Stimulated activated CD8-positive, alpha-beta memory T cell treated with anti-CD3 and anti-CD28 coated beads, Interleukin-2, amount 100 ng/mL, for 48 hours (primary cell): ENCODE data around the gene MYO18B.

Experiments
- DNase-seq, 2 donors: peaks; one replicate each; pipeline ENCODE4 v3.0.0-alpha.2; 2020; ENCODE audit warnings: low read depth in 2 of 2

Gene MYO18B

DNA sequence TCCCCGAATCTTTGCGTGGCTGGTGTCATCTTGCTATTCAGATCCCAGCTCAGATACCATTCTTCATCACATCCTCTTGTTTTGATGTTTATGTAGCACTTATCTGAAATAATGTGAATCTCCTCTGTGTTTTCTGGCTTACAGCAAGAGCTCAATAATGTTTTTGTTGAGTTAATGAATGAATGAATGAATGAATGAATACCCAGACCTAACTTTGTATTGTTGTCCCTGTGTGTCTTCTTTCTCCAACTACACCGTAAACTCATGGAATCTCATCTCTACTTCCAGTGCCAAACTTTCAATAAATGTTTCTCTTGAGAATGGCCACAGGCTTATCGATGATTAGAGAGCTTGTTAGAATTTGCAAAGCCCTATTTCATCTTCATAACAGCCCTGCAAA lies 110.2 kb downstream of the MYO18B start:
- DNase-seq, result no peak

DNA sequence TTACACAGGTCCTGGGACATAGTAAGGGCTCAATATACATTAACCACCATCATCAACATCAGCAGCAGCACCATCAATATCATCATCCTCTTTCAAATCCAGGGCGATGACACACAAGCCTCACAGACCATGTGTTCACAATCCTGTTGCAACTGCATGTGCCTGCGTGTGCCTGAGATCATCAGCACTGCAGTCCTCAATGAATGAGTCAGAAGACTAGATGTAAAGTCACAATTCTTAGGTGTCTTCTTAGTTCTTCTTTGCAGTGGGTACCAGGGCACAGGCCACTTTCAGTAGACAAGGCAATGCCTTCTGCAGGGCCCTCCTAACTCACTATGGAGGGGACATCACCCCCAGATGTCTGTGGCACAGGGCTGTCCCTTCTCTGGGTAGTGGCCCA lies 111.1 kb downstream of the MYO18B start:
- DNase-seq, result no peak

DNA sequence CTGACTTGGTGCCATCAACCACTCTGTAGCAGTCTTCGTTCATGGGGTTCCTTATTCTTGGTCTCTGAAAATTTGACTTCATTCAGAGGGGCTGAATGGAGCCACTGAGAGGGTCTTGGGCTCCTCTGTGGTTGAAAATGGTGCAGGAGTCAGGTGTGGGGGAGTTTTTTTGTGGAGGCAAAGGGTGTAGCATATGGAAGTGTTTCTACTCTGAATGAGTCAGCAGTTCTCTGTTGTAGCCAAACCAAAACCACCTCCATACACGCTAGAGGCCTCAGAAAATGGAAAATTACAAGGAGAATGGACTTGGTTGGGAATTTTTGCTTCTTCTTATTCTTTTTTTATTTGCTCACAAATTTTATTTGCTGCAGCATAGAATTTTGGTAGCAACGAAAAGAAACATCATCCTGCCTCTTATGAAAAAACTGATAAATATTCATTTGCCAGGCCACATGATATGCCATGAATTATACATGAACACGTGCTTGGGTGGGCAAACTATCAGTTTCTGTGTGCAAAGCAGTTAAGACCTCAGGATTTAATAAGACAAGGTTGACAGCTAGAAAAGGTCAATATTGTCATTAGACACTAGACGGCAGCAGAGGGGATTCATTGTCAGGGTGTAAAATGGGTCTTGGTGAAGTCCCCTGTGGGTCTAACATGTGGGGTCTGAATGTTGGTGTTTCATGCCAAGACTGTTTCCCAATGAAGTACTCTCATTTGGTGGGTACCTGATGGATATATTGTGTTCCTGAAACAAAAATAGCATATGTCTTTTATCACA lies 111.7 kb downstream of the MYO18B start:
- no peak for DNase-seq

DNA sequence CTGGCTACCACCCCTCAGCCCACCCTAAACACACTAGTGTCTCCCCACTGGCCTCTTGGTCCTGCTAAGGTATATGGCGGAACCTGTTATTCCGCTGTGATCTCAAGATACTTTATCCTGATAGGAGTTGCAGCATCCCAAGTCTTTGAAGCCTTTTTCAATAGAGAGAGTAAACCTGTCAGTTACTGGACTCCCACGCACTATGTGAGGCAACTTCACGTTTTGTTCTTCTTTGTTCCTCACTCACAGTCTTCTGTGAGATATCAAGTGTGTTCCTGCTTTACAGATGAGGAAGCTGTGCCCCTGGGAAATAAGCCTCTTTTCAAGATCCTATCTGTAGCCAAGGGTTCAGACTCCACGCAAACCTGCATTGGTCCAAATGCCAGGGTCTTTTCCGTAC lies 127.8 kb downstream of the MYO18B start:
- no peak for DNase-seq

DNA sequence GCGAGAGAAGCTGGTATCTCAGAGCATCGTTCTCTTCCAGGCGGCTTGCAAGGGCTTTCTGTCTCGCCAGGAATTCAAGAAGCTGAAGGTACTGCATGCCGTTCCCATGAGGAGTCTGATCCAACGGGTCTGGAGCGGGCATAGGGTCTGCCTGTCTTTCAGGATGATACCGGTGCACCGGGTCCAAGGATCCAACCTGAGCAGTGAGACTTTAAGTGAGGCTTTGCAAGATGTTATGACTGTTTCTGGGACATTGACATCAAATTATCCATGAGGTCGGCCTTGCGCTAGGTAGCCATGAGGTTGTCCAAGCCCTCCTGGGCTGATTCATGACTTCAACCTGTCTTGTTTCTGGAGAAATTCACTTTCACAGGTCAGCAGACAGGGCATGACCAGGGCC lies 132.3 kb downstream of the MYO18B start:
- no peak for DNase-seq

DNA sequence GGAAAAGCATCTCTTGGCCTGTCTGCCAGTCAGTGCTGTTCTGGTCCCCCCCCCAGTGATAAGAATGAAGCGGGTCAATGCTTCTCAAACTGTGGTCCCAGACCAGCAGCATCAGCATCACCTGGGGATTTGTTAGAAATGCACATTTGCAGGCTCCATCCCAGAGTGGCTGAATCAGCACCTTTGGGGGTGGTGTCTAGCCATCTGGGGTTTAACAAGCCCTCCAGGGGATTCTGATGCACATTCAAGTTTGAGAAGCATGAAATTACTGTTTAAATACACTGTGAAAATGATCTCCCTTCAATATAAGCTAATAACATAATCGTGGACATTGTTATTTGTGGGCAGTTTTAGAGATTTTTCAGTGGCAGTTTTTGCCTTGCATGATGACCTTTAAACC lies 133.5 kb downstream of the MYO18B start:
- DNase-seq, result no peak

DNA sequence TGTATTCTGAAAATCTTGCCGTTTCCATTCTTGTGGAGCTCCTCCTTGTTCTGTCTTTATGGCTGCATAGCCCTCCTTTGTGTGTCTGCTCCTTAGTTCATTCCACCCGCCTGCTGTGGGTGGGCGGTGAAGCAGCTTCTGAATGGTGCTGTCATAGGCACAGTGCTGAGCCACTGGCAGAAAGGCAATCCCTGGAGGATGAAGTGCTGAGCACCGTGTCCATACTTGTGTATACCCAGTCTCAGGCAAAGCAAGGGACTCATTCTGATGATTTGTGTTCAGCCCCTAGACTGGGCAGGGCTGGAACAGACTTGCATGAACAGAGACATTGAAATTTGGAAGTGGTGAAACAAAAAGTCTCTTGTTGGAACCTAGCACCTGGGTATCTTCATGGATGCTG lies 134.9 kb downstream of the MYO18B start:
- DNase-seq, result no peak

DNA sequence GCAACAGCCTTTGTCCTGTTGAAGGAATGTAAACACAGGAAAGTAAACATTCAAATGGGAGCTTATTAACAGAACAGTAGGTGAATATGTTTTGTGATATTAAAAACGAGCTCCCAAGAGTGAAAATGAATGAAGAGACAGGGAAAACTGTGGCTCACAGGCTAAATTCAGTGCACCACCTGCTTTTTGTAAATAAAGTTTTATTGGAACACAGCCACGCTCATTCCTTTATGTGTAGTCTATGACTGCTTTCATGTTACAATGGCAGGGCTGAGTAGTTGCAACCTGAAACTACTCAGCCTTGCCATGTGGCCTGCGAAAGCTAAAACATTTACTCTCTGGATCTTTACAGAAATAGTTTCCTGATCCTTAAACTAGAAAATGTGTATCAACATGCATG lies 136.9 kb downstream of the MYO18B start:
- DNase-seq, result no peak

DNA sequence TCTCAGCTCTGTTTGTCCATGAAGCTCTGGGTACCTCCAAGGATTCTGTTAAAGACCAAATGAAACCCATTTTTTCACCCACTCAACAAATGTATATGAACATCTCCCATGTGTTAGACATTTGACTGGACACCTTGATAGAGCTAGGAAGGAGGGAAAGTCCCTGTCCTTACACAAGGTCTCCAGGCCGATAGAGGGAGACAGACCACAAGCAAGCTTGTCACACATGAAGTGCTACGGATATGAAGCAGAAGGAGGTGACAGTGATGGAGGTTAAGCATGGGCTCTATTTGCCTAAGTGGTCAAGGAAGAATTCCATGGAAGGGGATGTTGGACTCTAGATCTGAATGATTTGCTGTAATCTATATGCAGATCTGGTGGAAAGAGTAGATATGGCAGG lies 138.5 kb downstream of the MYO18B start:
- DNase-seq, result no peak

DNA sequence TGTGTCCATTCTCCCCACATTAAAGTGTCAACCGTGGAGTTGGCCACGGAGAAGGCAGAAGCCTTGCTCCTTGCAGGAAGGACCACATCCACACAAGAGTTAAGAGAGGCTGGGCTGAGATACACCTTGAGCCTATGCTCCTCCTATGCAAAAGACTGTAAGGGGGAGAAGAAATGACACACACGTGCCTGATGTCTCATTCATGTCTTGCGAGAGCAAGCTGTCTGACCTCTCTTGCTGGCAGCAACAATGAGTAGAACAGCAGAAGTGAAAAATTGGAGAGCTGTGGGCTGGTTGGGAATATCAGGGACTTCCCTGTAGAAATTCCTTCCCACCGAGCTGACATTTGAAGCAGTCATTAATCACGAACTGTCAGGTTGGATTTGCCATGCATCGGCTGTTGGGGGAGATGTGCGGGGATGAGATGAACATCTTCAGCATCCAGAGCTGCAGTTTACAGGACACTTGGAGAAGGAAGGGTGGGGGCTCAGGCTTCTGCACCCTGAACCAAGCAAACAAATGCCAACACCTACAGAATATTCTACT lies 139.3 kb downstream of the MYO18B start:
- DNase-seq, result no peak

DNA sequence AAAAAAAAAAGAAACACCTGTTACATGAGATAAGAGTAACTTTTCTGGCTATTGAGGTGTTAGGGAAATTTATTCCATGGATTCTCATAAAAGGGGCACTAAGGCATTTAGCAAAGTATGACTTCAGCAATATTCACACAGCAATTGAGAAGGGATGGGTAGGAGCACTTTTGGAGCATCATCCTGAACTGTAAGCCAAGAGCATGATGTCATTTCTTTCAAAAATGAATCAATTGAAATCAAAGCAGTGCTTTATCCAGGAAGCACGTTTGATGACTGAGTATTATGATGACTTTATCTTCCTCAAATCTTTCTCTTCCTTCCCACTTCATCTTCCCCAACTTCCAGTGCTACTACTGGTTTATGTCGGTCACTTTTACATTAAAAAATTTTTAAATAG lies 140.4 kb downstream of the MYO18B start:
- no peak for DNase-seq

DNA sequence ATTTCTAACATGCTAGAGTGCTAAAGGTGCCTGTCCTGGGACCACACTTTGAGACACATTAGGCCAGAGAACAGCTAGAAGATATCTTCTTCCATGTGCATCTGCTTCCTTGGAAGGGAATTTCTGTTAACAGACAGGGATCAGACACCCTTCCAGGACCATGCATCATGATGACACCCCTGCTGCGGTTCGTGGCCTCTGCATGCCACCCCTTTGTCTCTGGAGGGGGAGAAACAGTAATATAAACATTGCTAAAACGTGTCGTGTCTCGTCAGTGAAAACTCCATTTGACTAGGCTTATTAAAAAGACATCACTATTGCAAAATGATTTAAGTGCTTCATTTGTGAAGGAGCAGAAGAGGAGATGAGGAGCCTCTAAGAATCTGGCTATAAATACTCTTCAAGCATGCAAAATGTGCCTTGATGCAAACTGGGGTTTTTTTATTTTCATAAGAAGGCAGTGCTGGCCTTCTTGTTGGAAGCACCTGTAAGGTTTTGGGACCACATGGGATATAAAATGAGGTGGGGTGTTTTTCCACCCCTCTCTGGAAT lies 141.6 kb downstream of the MYO18B start:
- no peak for DNase-seq

DNA sequence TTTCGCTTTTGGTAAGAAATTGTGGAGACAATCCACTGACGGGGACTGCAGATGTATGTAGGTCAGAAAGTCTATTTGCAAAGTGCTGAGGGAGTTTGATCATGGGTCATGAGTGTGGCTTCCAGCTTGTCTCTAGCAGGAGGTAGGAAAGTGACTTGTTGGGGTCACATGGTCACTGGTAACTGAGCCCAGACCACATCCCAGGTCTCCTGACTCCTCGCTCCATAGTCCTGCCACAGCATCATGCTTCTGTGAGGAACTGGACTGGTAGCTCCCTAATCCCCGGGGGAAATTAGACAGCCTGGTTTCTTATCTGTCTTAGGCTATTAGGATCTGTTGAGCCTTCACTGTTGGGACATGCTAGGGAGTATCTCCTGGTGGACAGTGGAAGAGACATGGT lies 142.1 kb downstream of the MYO18B start:
- no peak for DNase-seq

DNA sequence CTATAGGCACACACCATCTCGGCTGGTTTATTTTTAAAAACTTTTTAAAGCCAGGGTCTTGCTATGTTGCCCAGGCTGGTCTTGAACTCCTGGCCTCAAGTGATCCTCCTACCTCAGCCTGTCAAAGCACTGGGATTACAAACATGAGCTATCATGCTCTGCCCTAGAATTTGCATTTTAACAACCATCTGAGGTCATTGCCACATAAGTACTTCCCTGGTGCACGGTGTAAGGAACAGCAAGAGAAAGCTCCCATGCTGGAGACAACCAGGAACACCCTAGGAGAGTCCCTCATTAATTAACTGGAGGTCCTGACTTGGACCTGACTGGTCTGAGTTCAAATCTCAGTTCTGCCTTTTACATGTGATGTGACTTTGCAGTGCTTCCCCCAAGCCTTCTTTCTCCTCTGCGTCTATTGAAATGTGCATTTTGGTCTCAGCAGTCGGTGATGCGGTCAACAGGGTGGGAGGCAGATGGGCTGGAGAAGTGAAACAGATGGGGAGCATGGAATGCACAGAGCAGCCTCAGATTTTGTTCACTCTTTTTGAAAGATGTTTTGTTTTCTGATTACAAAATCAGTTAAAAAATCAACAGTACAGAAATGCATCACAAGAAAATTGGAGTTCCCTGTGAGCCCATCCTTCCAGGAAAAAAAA lies 146.5 kb downstream of the MYO18B start:
- DNase-seq, result no peak

DNA sequence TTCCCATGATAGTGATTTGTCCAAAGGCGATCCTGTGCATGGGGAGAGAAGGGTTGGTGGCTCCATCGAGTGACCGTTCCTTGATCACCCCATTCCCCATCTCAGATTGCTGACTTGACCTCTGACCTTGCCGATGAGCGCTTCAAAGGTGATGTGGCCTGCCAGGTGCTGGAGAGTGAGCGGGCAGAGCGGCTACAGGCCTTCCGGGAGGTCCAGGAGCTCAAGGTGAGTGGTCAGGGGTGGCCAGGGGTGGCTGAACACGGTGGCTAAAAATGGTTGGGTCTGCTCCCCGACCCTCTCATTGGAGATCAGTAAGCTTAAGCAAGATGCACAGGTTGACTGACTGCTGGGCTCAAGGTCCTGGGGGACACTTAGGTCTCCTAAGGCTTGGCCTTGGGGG lies 148.7 kb downstream of the MYO18B start:
- DNase-seq, result no peak

DNA sequence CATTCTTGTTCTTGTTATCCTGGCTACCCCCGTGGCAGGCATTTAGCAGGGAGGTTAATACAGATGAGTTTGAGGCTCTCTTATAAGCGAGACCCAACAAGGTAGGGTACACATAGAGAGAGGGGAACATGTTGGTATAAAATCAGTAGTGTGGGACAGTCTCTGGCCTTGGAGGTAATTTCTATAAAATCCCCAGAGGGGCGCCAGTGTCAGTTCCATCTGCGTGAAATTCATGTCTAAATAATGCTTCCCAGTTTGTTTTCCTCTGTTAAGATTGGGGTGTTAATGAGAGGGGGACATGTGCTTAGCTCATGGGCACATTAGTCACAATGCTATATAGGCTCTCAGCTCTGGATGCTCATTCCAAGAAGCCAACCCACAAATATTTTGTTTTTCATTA lies 150.7 kb downstream of the MYO18B start:
- DNase-seq, result no peak

DNA sequence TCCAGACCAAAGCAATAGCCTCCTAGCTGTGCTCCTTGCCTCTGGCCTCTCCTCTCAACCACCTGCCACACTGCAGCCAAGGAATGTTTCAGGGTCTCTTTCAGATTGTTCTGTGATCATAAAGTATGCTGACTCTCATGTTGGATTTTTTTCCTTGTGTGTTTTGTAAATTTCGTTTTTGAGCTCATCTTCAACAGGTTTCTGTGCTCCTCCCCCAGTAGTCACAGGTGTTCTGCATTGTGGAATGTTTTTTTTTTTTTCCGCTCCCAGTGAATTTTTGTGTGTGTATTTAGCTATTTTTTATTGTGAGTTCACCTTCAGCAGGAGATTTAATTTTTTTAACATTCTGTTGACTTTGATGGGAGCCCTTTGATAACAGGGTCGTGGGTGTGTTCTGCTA lies 153.7 kb downstream of the MYO18B start:
- DNase-seq, result no peak

DNA sequence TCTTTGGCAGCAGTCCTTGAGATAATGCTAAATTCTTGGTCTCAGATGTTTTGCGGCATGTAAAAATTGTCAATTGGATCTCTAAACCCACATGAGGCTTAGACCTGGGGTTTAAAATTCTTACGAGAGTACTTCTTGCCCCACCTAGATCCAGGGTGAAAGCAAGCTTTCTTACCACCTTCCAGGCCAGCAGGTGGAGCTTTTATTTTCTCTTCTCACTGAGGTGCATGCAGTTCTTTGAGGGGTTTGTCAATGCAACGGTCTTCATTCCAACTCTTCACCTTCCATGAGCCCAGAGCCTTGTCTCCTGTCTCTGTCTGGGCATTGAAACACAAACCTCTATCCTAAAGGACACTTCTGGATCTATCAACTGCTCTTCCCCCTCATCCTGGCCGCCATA lies 154.1 kb downstream of the MYO18B start:
- no peak for DNase-seq

DNA sequence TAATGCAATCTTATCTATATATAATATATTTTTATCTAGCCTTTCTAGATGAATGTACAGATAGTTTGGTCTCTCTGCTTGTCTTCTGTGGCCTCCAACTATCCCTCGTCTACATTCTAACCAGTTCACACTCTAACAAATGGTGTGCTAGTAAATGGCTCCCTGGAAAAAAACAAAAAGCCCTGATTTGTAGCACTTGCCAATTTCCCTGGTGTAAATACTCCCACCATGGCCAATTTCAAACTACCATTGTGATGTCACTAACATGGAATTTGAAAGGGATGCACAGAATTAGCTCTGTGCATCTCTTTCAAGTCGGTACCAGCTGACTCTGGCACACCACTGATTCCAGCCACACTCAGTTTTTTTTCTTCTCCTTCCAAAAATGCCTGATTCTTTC lies 154.6 kb downstream of the MYO18B start:
- no peak for DNase-seq

DNA sequence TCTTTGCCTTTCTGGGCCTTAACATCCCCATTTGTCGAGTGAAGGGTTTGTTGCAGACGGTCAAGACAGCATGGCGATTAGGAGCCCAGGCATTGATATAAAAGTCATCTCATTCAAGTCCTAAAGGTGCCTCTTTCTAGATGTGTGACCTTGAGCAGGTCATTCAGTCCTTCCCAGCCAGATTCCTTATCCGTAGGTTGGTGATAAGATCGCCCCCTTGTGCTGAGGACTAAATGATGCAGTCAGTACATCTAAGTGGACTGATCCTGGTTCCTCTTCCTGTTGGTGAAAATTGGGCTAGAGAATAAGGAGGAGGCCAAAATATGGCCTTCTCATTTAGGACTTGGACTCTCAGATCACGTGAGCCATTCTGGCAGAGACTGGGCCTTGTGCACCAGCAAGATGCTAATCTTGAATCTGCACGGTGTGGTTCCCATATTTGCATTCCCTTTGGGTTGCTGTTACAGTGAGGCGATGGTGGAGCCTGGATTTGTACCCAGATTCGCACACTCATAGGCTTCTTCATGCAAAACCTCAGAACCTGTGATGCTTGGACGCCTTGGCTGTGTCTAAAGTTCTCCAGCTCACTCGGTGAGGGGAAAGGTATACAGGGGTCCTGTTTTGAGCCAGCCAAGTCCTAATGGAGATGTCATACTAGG lies 156.8 kb downstream of the MYO18B start:
- DNase-seq, result no peak

DNA sequence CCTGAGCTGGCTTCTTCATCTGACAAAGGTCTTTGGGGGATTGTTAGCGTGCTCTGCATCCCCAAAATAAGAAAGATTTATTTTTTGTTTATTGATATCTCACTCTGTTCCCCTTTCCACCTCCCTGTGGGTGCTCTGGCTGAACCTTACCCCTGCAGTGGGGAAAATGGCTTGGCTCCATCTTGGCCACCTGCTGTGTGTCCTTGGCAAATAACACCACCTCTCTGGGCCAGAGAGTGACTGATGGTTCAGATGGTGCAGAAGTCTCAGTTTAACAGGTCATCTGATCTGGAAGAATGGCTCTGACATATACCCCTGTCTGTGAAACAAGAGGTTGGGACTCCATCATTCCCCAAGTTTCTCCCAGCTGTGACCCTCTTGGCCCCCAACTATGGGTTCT lies 157.6 kb downstream of the MYO18B start:
- DNase-seq, result no peak

DNA sequence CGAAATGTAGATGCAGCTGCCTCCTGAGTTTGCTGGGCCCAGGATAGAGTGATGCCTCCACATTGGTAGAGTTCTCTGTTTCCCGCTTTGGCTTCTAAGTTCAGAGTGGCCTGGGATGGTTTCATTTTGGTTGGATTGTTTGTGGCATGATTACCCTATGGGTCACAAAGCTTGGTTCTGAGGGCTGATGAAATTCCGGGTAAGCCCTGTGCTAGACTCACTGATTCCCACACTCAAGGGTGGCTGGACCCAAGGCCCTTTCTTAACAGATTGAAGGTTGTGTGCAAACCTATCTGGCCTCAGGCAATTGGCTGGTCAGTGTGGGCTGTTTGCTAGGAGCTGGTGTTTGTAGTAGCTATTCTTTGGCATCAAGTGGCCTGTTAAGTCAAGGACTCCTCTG lies 158.4 kb downstream of the MYO18B start:
- no peak for DNase-seq

DNA sequence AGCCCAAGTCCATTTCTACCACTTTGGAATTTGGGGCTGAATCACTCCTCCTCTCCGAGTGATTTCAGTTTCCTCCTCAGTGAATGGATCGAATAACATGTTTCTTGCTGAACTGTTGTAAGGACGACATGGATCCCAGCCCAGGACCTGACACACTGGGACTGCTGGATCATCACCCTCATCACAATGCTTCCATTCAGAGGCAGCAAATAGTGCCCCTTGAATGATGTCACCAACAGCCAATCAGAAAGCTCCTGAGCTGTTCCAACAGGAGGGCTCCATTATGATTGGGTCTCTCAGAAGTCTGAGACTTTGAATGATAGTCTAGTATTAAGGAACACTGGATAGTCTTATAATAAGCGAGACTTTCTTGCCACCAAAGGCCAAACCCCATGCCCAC lies 158.9 kb downstream of the MYO18B start:
- DNase-seq, result no peak
